ENCODE results near the gene ATAD1.

DNA sequence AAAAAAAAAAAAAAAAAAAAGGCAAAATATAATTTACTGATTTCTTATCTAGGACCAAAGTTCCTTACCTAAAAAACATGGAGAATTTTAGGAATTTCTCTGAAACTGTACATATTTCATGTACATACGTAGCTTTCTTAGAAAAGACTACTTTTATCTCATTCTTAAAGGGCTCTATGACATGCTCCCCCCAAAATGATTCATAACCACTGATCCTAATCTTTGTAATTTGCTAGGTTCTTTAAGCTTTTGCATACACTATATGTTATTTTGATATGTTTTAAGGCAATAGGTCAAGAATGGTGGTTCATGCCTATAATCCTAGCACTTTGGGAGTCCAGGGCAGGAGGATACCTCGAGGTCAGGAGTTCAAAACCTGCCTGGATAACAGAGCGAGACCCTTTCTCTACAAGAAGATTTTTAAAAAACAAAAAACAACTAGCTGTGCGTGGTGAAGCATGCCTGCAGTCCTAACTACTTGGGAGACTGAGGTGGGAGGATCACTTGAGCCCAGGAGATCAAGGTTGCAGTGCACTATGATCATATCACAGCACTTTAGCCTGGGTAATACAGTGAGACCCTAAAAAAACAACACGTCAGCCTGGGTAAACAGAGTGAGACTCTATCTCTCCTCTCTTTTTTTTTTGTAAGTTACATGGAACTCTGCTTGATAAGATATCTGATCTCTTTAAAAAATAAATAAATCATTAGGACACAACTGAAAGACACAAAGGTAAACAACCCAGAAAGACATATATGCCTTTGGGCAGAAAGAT lies 54.8 kb downstream of the ATAD1 start:
- TF ChIP-seq, protein P1, sequence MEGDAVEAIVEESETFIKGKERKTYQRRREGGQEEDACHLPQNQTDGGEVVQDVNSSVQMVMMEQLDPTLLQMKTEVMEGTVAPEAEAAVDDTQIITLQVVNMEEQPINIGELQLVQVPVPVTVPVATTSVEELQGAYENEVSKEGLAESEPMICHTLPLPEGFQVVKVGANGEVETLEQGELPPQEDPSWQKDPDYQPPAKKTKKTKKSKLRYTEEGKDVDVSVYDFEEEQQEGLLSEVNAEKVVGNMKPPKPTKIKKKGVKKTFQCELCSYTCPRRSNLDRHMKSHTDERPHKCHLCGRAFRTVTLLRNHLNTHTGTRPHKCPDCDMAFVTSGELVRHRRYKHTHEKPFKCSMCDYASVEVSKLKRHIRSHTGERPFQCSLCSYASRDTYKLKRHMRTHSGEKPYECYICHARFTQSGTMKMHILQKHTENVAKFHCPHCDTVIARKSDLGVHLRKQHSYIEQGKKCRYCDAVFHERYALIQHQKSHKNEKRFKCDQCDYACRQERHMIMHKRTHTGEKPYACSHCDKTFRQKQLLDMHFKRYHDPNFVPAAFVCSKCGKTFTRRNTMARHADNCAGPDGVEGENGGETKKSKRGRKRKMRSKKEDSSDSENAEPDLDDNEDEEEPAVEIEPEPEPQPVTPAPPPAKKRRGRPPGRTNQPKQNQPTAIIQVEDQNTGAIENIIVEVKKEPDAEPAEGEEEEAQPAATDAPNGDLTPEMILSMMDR (IDR thresholded peaks at IDR 0.05): no peak
- no peak for TF ChIP-seq POLR2A (IDR thresholded peaks at IDR 0.05)
